GM18858 (cell line): ENCODE data around the gene TDRD7.

Experiments
- ATAC-seq: cut with Tn5 transposase; IDR thresholded peaks from one replicate; pipeline ENCODE4 v1.9.1; 2021; ENCODE audit not compliant: unreplicated experiment

TDRD7 gene

GRCh38 chr9:97504381-97505216 is 92.7 kb downstream of the TDRD7 start:
- no peak for ATAC-seq

GRCh38 chr9:97505845-97506244 is 93.9 kb downstream of the TDRD7 start:
- no peak for ATAC-seq

GRCh38 chr9:97506306-97506705 is 94.4 kb downstream of the TDRD7 start:
- no peak for ATAC-seq

- ATAC-seq: no peak
These were observed 94.9 kb downstream of the TDRD7 start for GRCh38 chr9:97506787-97507186.

GRCh38 chr9:97507428-97507984 is 95.6 kb downstream of the TDRD7 start:
- no peak for ATAC-seq

GRCh38 chr9:97508852-97509251 is 97.0 kb downstream of the TDRD7 start:
- ATAC-seq: no peak

- ATAC-seq: peak; percentile 77
These were observed 99.1 kb downstream of the TDRD7 start for GRCh38 chr9:97510797-97511654.

GRCh38 chr9:97511655-97512427 is 99.9 kb downstream of the TDRD7 start:
- ATAC-seq: no peak

GRCh38 chr9:97512966-97513560 is 101.2 kb downstream of the TDRD7 start:
- no peak for ATAC-seq

GRCh38 chr9:97514531-97514930 is 102.6 kb downstream of the TDRD7 start:
- ATAC-seq: no peak

GRCh38 chr9:97515662-97516061 is 103.8 kb downstream of the TDRD7 start:
- ATAC-seq: no peak

GRCh38 chr9:97516111-97516510 is 104.2 kb downstream of the TDRD7 start:
- ATAC-seq: no peak

- ATAC-seq: no peak
These were observed 105.6 kb downstream of the TDRD7 start for GRCh38 chr9:97517331-97518089.

- ATAC-seq: no peak
These were observed 106.4 kb downstream of the TDRD7 start for GRCh38 chr9:97518166-97518908.

- no peak for ATAC-seq
These were observed 107.0 kb downstream of the TDRD7 start for GRCh38 chr9:97518909-97519307.

- no peak for ATAC-seq
These were observed 107.6 kb downstream of the TDRD7 start for GRCh38 chr9:97519441-97519970.

- no peak for ATAC-seq
These were observed 109.9 kb downstream of the TDRD7 start for GRCh38 chr9:97521576-97522333.

GRCh38 chr9:97524424-97524823 is 112.5 kb downstream of the TDRD7 start:
- no peak for ATAC-seq
